NCI-H446 treated with DMSO at 0.1 percent for 48 hours (cell line): Measurements from ENCODE around the gene C1R.
A peak's percentile ranks its signal among the peaks of the same experiment; 100 is the strongest.
"Not testable (repeated sequence)": the region's sequence is repeated elsewhere in the genome, so short reads cannot be mapped to it uniquely, and the experiment has no call there.

Source experiments
- DNase-seq: peaks from one replicate; lab custom pipeline; 2025; lab: John Stamatoyannopoulos, UW

The C1R gene

GRCh38 chr12:7120166-7120565 is 27.9 kb upstream of the C1R start:
- DNase-seq = no peak

GRCh38 chr12:7118881-7119280 is 26.6 kb upstream of the C1R start:
- no peak for DNase-seq

GRCh38 chr12:7117670-7118069 is 25.4 kb upstream of the C1R start:
- no peak for DNase-seq

- DNase-seq = no peak
Observed at GRCh38 chr12:7116916-7117315, 24.7 kb upstream of the C1R start.

- DNase-seq = no peak
Observed at GRCh38 chr12:7116196-7116595, 24.0 kb upstream of the C1R start.

- DNase-seq = no peak
Observed at GRCh38 chr12:7114851-7115250, 22.6 kb upstream of the C1R start.

GRCh38 chr12:7114008-7114407 is 21.8 kb upstream of the C1R start:
- no peak for DNase-seq

- no peak for DNase-seq
Observed at GRCh38 chr12:7113389-7113871, 21.2 kb upstream of the C1R start.

- no peak for DNase-seq
Observed at GRCh38 chr12:7112041-7112440, 19.8 kb upstream of the C1R start.

- DNase-seq = no peak
Observed at GRCh38 chr12:7110661-7111060, 18.4 kb upstream of the C1R start.

- no peak for DNase-seq
Observed at GRCh38 chr12:7109572-7109920, 17.3 kb upstream of the C1R start.

GRCh38 chr12:7108796-7109571 is 16.7 kb upstream of the C1R start, which contains the start of gene C1RL:
TSS of gene C1RL (minus strand) at chr12:7109214. CDS start at chr12:7109180, 34 bp downstream.
- DNase-seq = peak; percentile 36

- no peak for DNase-seq
Observed at GRCh38 chr12:7108003-7108795, 16.0 kb upstream of the C1R start.

- DNase-seq = no peak
Observed at GRCh38 chr12:7107636-7108002, 15.4 kb upstream of the C1R start.

- not testable (repeated sequence) for DNase-seq
Observed at GRCh38 chr12:7107181-7107580, 14.9 kb upstream of the C1R start.

- no peak for DNase-seq
Observed at GRCh38 chr12:7106082-7106481, 13.8 kb upstream of the C1R start.

- no peak for DNase-seq
Observed at GRCh38 chr12:7103837-7104584, 11.8 kb upstream of the C1R start.

- no peak for DNase-seq
Observed at GRCh38 chr12:7102582-7102981, 10.3 kb upstream of the C1R start.

- DNase-seq = no peak
Observed at GRCh38 chr12:7101694-7102131, 9.5 kb upstream of the C1R start.

- no peak for DNase-seq
Observed at GRCh38 chr12:7101047-7101693, 8.9 kb upstream of the C1R start.

- no peak for DNase-seq
Observed at GRCh38 chr12:7100239-7100638, 8.0 kb upstream of the C1R start.
